ENCODE measurements around the gene TREML1. TPM values are rescaled to one million over a fixed set of nuclear protein-coding genes. Genes with fewer than 3 reads are reported as not detected.

Gene TREML1
- total and polyA plus RNA-seq, 2 experiments from 2014 or later, result not detected

DNA sequence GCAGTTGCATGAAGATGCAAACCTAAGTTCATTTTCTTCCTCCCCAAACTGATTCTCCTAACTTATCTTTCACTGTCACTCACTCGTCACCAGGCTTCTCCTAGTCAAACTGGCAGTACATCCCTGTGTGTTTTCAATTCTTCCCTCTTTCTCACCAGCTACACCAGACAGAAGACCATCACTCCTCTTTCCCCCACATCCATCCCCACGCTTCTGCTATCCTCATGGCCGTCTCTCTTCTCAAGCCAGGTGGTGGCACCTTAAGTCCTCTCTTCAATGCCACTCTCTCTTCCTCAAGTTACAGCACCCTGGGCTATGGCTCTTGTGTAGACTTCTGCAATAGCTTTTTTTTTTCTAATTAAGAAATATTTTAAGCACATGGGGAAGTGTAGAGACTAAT is 23.1 kb upstream of the TREML1 start:
- Histone ChIP-seq H2AFZ (0 out of 2 replicates have a peak overlapping the region, but pooled peaks have one; percentile 23), H3F3A (replicated peaks; ENCODE audit: low read depth) (no peaks in the 10 kb centered on the region), H4K20me1 (replicated peaks; ENCODE audit: insufficient read depth) (no peaks in the 10 kb centered on the region), H3K9me2 (ENCODE audit: insufficient read depth) (0 out of 2 replicates have a peak, but pooled peaks cover 6% of the 10 kb centered on the region), H3K27ac (ENCODE audit: low read depth) (no peak overlapping the region), H3K4me1 (ENCODE audit: insufficient read depth) (no peaks in the 10 kb centered on the region), H3K79me2 (replicated peaks; ENCODE audit: insufficient read depth) (no peaks in the 10 kb centered on the region), H3K27me3 (ENCODE audit: insufficient read depth) (no peaks in the 10 kb centered on the region), H3K36me3 (ENCODE audit: insufficient read depth) (no peaks in the 10 kb centered on the region), H3K4me3 (no peak overlapping the region), H3K4me2 (no peak overlapping the region)
- H3K36me3 Mint-ChIP-seq (ENCODE audit: low read depth), result peaks cover 7% of the 10 kb centered on the region; the same call in 1 of the 3 replicates
- DNase-seq (ENCODE audit: low spot score) (no peak), ATAC-seq (no peak)
- no peak for TF ChIP-seq CREB1 (CRISPR knock-in tag; IDR thresholded peaks at IDR 0.05; ENCODE audit: low read depth)
- TF ChIP-seq ZNF331 (CRISPR knock-in tag; IDR thresholded peaks at IDR 0.05; ENCODE audit: low read depth), result no peak
- TF ChIP-seq, protein P1, sequence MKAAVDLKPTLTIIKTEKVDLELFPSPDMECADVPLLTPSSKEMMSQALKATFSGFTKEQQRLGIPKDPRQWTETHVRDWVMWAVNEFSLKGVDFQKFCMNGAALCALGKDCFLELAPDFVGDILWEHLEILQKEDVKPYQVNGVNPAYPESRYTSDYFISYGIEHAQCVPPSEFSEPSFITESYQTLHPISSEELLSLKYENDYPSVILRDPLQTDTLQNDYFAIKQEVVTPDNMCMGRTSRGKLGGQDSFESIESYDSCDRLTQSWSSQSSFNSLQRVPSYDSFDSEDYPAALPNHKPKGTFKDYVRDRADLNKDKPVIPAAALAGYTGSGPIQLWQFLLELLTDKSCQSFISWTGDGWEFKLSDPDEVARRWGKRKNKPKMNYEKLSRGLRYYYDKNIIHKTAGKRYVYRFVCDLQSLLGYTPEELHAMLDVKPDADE (IDR thresholded peaks at IDR 0.05), result no peak
- no peak for TF ChIP-seq STAT1 (IDR thresholded peaks at IDR 0.05; ENCODE audit: unreplicated experiment)
- no peak for TF ChIP-seq EZH2phosphoT487 (IDR thresholded peaks at IDR 0.05; ENCODE audit: unreplicated experiment)
- TF ChIP-seq, protein P2, sequence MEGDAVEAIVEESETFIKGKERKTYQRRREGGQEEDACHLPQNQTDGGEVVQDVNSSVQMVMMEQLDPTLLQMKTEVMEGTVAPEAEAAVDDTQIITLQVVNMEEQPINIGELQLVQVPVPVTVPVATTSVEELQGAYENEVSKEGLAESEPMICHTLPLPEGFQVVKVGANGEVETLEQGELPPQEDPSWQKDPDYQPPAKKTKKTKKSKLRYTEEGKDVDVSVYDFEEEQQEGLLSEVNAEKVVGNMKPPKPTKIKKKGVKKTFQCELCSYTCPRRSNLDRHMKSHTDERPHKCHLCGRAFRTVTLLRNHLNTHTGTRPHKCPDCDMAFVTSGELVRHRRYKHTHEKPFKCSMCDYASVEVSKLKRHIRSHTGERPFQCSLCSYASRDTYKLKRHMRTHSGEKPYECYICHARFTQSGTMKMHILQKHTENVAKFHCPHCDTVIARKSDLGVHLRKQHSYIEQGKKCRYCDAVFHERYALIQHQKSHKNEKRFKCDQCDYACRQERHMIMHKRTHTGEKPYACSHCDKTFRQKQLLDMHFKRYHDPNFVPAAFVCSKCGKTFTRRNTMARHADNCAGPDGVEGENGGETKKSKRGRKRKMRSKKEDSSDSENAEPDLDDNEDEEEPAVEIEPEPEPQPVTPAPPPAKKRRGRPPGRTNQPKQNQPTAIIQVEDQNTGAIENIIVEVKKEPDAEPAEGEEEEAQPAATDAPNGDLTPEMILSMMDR (conservative IDR thresholded peaks at IDR 0.05; ENCODE audit: low read depth in 2 of 2), result no peak
- TF ChIP-seq, protein P3, sequence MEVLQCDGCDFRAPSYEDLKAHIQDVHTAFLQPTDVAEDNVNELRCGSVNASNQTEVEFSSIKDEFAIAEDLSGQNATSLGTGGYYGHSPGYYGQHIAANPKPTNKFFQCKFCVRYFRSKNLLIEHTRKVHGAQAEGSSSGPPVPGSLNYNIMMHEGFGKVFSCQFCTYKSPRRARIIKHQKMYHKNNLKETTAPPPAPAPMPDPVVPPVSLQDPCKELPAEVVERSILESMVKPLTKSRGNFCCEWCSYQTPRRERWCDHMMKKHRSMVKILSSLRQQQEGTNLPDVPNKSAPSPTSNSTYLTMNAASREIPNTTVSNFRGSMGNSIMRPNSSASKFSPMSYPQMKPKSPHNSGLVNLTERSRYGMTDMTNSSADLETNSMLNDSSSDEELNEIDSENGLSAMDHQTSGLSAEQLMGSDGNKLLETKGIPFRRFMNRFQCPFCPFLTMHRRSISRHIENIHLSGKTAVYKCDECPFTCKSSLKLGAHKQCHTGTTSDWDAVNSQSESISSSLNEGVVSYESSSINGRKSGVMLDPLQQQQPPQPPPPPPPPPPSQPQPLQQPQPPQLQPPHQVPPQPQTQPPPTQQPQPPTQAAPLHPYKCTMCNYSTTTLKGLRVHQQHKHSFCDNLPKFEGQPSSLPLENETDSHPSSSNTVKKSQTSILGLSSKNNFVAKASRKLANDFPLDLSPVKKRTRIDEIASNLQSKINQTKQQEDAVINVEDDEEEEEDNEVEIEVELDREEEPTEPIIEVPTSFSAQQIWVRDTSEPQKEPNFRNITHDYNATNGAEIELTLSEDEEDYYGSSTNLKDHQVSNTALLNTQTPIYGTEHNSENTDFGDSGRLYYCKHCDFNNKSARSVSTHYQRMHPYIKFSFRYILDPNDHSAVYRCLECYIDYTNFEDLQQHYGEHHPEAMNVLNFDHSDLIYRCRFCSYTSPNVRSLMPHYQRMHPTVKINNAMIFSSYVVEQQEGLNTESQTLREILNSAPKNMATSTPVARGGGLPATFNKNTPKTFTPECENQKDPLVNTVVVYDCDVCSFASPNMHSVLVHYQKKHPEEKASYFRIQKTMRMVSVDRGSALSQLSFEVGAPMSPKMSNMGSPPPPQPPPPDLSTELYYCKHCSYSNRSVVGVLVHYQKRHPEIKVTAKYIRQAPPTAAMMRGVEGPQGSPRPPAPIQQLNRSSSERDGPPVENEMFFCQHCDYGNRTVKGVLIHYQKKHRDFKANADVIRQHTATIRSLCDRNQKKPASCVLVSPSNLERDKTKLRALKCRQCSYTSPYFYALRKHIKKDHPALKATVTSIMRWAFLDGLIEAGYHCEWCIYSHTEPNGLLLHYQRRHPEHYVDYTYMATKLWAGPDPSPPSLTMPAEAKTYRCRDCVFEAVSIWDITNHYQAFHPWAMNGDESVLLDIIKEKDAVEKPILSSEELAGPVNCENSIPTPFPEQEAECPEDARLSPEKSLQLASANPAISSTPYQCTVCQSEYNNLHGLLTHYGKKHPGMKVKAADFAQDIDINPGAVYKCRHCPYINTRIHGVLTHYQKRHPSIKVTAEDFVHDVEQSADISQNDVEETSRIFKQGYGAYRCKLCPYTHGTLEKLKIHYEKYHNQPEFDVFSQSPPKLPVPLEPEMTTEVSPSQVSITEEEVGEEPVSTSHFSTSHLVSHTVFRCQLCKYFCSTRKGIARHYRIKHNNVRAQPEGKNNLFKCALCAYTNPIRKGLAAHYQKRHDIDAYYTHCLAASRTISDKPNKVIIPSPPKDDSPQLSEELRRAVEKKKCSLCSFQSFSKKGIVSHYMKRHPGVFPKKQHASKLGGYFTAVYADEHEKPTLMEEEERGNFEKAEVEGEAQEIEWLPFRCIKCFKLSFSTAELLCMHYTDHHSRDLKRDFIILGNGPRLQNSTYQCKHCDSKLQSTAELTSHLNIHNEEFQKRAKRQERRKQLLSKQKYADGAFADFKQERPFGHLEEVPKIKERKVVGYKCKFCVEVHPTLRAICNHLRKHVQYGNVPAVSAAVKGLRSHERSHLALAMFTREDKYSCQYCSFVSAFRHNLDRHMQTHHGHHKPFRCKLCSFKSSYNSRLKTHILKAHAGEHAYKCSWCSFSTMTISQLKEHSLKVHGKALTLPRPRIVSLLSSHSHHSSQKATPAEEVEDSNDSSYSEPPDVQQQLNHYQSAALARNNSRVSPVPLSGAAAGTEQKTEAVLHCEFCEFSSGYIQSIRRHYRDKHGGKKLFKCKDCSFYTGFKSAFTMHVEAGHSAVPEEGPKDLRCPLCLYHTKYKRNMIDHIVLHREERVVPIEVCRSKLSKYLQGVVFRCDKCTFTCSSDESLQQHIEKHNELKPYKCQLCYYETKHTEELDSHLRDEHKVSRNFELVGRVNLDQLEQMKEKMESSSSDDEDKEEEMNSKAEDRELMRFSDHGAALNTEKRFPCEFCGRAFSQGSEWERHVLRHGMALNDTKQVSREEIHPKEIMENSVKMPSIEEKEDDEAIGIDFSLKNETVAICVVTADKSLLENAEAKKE (CRISPR knock-in tag; IDR thresholded peaks at IDR 0.05), result no peak
- TF ChIP-seq POLR2AphosphoS5 (IDR thresholded peaks at IDR 0.05; ENCODE audit: low read depth), result no peak
- TF ChIP-seq EZH2 (IDR thresholded peaks at IDR 0.05; ENCODE audit: low read depth, unreplicated experiment), result no peak
- TF ChIP-seq NANOG (IDR thresholded peaks at IDR 0.05; ENCODE audit: borderline replicate concordance), result no peak
- no peak for TF ChIP-seq JUNB (IDR thresholded peaks at IDR 0.05; ENCODE audit: unreplicated experiment)
- no peak for TF ChIP-seq ZNF114 (CRISPR knock-in tag; IDR thresholded peaks at IDR 0.05)
- no peak overlapping the region for H3K4me3 Mint-ChIP-seq
- H3K27me3 Mint-ChIP-seq (ENCODE audit: insufficient read depth, low read depth, poor library complexity), result no peaks in the 10 kb centered on the region
- peaks cover 6% of the 10 kb centered on the region; the same call in 2 of the 3 replicates for H3K4me1 Mint-ChIP-seq
- no peak overlapping the region for H3K27ac Mint-ChIP-seq
- H3K9me3 Mint-ChIP-seq, result peaks cover 8% of the 10 kb centered on the region; the same call in 1 of the 3 replicates

Measured in GM23338 (cell line).